HG03095 (cell line): Measurements from ENCODE around the gene BBOF1.
"Not testable (repeated sequence)": the region's sequence is repeated elsewhere in the genome, so short reads cannot be mapped to it uniquely, and the experiment has no call there.

Source experiments
- ATAC-seq: cut with Tn5 transposase; IDR thresholded peaks from one replicate; pipeline ENCODE4 v1.9.1; 2021; ENCODE audit warnings: moderate library complexity; ENCODE audit not compliant: unreplicated experiment

The BBOF1 gene, protein sequence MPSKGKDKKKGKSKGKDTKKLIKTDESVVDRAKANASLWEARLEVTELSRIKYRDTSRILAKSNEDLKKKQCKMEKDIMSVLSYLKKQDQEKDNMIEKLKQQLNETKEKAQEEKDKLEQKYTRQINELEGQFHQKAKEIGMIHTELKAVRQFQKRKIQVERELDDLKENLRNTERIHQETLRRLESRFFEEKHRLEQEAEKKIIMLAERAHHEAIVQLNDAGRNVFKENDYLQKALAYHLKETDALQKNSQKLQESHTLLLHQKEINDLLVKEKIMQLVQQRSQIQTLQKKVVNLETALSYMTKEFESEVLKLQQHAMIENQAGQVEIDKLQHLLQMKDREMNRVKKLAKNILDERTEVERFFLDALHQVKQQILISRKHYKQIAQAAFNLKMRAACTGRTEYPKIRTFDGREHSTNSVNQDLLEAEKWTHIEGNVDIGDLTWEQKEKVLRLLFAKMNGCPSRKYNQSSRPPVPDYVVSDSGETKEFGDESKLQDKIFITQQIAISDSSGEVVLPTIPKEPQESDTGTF

DNA sequence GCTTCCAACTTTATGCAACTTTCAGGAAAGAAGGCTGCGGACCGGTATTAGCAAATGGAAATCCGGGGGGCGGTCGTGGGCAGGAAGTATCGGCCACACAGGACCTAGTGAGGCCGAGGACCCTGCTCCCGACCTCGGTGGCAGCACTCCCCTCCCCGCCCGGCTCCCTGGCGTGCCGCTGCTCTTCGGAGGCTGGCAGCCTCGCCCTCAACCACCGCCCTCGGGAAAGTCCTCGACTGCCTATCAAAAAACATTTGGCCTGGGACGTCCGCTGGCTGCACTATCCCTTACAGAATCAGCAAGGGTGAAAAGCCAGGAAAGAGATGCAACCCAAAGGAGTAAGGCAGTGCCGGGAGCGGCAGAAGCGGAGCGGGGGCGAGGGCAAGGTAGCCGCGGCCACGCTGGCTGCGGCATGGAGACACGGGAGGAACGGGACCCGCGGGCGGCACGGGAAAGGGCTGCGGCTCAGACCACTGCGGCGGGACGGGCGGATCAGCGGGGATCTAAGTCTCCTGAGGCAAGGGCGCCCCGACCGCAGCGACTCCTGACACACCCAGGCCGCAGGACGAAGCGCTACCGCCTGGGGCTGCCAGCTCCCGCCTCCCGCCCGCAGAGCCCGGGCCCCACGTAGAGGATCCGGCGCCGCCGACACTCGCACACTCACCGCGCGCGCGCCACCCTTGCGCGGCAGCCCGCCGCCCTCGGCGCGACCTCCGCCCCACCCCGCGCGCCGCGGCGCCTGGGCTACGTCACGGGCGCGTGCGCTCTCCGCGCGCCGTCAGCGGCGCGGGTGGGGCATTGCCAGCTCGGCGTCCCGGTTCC lies at the start of gene BBOF1, which contains the start of gene ENTPD5:
Gene BBOF1 (plus strand): TSS at position 764 of the 822 bp plus-strand sequence. CDS start 130 bp downstream, outside the sequence.
Gene ENTPD5 (minus strand): TSS at position 703 of the 822 bp plus-strand sequence. CDS start 31,186 bp downstream, outside the sequence.
- ATAC-seq, result peak; percentile 81

DNA sequence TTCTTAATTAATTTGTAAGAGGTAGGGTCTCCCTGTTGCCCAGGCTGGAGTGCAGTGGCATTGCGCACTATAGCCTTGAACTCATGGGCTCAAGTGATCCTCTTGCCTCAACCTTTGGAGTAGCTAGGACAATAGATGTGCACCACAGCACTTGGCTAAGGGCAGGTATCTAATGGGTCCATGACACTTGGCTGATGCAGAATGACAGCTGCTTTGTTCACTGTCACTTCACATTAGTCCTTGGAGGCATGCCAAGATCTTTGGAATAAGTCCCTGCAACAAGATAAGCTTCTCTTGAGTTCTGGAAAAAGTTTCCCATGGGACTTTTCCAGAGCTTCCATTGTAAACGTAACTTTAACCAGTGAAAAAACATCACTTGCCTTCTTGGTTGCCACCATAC lies 45.7 kb upstream of the BBOF1 start:
- no peak for ATAC-seq

DNA sequence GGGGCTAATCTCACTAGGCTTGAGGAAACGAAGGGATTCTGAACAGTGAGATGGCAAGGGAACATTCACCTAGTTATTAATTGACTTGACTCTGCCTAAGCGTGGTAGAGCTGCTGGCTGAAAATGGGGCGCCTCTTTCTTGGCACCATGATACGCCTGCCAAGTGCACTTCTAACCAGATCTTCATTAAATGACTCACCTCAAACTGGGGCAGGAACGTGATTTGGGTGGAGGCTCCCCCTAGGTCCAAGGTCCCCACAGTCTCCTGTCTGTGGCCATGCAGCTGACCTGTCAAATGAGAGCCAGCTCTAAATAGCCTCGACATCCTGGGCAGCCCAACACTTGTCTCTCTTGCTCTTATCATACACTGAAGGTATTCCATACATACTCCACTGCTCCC lies 43.0 kb upstream of the BBOF1 start:
- no peak for ATAC-seq

DNA sequence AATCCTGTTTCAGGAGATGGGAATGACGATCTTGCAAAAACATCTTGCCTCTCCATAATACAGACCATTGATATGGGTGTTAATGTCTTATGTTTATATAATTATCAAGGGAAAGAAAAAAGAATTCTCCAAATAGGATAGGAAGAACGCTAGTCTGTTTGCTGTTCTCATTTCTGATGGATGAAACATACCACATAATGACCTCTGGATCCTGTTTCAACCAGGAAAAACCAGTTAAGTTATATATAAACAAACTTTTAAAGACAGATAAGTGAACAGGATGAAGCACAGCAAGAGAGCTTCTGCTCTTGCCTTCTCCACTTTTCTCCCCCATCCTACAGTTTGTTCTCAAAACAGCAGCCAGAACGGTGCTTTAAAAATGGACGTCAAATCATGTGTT lies 41.3 kb upstream of the BBOF1 start:
- no peak for ATAC-seq

DNA sequence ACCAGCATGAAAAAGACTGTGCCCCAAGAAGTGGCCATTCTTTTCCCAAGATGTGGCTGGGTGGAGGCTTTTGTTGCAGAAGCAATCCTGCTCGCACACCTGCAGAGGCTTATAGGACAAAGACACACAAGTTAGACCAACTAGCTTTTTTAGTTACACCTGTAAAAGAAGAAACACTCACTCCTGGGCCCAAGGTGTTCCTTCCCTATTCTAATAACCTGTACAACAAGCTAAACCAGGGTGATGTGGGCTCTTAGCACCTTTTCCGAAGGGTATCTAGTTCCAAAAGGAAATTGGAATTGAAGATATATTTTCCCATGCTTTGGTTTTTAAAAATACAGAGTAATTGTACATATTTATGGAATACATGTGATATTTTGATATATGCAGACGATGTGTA lies 31.1 kb upstream of the BBOF1 start:
- no peak for ATAC-seq

DNA sequence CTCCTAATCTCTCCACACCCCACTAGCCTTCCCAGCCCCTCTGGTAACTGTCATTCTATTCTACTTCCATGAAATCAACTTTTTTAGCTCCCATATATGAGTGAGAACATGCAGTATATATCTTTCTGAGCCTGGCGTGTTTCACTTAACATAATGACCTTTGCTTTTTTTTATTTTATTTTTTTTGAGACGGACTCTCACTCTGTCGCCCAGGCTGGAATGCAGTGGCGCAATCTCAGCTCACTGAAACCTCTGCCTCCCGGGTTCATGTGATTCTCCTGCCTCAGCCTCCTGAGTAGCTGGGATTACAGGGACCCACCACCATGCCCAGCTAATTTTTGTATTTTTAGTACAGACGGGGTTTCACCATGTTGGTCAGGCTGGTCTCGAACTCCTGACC lies 30.5 kb upstream of the BBOF1 start:
- ATAC-seq, result not testable (repeated sequence)

DNA sequence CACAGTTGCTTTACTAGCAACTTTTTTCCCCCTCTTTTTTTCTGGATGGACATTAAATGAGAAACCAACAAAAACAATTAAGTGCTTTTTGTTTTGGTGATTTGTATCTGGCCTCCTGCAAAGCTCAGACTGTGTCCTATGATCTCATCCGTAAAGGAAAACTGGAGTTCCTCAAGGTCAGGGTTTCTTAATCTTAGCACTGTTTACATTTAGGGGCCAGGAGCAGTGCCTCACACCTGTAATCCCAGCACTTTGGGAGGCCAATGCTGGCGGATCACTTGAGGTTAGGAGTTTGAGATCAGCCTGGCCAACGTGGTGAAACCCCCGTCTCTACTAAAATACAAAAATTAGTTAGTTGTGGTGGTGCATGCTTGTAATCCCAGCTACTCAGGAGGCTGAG lies 28.1 kb upstream of the BBOF1 start:
- no peak for ATAC-seq

DNA sequence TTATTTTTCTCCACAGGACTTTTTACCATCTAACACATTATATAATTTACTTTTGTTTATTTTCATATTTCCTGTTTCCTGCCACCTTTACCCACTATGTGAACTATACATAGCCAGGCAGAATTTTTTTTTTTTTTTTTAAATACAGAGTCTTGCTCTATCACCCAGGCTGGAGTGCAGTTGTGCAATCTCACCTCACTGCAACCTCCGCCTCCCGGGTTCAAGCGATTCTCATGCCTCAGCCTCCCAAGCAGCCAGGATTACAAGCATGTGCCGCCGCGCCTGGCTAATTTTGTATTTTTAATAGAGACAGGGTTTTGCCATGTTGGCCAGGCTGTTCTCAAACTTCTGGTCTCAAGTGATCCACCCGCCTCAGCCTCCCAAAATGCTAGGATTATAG lies 24.2 kb upstream of the BBOF1 start:
- ATAC-seq, result not testable (repeated sequence)

DNA sequence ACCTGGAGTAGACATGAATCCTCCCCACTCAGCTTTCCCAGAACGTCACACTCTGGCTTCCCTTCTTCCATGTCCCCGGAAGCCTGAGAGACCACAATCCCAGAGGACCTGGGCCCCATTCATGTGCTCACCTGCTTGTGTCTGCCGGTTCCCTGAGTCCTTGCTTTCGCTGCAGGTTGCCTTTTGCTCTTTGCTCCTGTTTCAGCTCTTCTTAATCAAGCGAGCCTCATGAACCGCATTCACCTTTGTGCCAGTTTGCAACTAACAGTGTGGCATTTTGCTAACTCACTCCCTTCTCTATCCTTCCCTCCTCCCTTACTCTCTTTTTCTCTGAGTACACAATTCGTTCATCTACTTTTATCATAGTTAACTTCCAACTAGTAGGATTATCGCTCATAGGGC lies 23.2 kb upstream of the BBOF1 start:
- ATAC-seq, result no peak

DNA sequence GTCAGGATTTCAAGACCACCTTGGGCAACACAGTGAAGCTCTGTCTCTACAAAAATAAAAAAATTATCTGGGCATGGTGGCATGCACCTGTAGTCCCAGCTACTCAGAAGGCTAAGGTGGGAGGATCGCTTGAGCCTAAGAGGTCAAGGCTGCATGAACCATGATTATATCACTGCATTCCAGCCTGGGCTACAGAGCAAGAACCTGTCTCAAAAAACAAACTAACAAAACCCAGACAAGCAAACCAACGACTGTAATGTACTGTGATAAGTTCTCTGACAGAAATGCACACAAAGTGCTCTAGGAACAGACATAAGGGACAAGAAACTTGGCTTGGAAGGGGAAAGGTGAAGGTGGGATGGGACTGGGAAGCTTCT lies 22.4 kb upstream of the BBOF1 start:
- no peak for ATAC-seq

DNA sequence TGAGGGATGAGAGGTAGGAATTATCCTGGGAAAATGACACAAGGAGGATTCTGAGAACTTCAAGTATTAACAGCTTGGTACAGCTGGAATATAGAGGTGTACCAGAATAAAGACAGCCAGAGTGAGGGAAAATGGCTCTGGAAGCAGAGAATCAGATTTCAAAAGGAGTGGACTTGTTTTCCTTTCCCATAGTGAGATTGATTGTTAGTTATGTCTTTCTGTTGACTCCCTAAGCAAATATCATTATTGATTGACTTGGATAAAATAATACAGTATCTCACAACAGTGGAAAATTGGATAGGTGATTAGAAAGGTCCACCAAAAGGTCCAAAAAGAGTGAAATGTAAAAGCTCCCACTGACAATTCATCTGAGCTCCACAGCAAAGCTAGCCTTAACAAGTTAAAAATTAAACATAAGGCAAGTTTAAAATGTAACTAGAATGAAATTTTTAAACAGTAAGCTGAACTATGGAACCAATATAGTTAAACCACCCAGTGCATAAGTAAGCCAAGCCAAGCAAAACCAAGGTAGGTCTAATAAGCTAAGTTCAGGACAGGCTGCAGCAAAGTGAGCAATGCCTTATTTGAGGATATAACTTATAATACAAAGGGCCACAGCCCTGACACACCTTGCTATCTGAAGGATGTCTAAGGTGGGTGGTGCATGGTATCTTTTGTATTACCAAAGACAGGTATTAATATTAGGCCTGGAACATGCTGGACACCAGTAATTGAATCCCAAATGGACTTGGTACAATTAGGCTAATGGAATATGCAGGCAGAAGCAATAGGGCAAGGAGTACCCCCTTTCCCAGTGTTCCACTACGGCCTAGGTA lies 21.8 kb upstream of the BBOF1 start:
- ATAC-seq, result no peak

DNA sequence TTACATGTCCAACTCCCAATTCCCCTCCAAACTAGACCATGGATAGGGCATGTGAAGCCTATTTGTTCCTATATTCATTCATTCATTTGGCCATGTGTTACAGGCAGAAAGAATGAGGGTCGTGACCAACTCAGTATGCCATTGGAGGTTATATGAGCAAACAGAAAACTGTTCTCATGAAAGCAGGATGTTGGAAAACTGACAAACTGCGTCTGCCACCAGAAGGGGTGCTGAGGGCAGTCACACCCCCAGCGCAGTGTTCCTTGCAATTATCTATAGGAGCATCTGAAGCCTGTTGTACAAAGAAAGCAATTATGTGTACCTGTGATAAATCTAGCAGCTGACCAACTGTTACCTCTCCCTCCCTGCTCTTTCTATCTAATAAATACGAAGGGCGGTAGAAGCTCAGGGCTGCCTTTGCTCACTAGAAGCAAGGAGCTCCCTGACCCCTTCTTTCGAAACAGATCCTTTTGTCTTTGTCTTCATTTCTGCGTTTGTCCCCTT lies 21.2 kb upstream of the BBOF1 start:
- no peak for ATAC-seq

DNA sequence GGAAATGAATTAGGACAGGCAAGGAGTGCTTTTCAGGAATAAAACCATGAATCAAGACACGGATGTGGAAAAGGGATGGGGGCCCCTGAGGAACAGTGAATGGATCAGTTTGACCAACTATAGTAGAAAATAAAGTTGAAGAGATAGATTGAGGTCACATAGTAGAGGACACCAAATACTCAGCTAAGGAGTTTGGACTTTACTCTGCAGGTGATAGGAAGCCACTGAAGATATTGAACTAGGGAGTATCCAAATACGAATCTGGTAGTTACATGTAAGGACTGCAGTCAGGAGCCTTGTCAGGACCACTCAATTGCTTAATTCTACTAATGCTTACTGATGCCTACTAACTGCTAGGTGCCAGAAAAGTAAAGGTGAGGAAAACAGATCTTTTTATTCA lies 20.4 kb upstream of the BBOF1 start:
- ATAC-seq, result no peak

DNA sequence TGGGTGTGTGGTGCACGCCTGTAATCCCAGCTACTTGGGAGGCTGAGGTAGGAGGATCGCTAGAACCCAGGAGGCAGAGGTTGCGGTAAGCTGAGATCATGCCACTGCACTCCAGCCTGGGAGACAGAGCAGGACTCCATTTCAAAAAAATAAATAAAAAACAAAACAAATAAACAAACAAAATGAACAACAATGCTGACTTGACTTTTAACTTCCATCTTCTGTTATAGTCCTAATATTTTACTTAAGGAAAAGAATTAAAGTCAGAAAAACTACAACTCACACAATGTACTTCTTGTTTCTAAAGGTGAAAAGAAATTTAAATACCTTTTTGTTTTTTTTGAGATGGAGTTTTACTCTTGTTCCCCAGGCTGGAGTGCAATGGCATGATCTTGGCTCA lies 13.5 kb upstream of the BBOF1 start:
- ATAC-seq, result not testable (repeated sequence)

DNA sequence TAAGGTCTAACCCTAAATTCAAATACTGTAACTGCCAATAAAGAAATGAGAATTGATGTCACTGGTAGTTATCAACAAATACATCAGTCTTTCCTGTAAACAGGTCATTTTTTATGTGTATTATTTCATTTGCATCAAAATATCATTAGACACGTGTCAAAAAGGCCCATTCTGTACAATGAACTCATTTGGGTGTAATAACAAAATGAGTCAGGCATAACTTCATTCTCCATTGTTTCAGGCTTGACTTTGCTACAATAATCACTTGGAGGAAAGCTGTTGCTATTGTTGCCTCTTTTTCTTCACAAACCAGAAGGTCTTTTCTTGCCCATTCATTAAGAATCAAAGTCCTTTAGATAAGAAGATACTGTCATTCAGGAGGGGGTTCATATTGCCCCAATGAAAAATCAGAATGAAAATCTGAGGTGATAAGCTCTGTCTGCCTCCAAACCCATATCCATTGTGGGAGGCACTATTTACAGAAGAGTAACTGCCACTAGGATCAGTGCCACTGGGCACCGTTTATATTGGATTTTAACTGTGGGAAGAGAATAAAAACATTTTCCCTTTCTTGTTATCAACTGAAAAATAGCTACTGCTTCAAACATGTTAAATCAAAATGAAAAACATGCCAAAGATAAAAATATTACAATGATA lies 10.2 kb upstream of the BBOF1 start:
- ATAC-seq, result no peak

DNA sequence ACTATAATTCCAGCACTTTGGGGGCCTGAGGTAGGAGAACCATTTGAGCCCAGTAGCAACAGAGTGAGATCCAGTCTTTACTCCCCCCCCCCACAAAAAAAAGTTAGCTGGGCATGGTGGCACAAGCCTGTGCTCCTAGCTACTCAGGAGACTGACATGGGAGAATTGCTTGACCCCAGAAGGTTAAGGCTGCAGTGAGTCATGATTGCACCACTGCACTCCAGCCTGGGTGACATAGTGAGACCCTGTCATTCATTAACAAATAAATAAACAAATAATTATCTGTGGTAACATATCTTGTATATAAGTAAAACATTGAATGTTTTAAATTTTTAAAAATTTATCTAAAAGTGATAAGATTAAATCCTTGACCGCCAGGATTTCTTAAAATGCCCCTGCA lies 4.8 kb upstream of the BBOF1 start:
- ATAC-seq, result no peak

DNA sequence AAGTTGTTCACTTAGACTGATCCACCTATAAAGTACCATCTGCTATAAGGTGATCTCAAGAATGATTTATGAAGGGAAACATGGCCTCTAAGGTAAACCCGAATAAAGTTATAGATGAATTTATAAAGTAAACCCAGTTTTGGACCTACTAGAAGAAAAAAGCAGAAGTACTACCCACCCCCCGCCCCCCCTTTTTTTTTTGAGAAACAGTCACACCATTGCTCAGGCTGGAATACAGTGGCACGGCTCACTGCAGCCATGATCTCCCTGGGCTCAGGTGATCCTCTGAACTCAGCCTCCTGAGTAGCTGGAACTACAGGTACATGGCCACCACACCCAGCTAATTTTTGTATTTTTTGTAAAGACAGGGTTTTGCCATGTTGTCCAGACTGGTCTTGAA lies 4.0 kb upstream of the BBOF1 start:
- ATAC-seq, result no peak

DNA sequence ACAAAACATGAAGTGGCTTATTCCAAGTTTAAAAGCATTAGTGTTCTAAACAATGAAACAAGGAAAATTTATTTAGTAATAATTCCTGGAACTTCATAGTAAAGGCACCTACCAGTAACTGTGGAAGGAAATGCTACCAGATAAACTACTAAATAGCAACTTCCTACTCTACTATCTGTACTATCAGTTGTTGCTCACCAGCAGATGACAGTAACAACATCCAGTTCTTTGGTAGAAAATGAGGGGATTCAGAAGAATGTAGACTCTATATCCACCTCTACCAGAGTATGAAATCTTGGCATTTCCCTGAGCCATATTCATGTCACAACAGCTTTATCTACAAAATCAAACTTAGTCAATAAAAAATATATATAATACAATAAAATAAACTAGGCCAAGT lies 3.2 kb upstream of the BBOF1 start:
- no peak for ATAC-seq

DNA sequence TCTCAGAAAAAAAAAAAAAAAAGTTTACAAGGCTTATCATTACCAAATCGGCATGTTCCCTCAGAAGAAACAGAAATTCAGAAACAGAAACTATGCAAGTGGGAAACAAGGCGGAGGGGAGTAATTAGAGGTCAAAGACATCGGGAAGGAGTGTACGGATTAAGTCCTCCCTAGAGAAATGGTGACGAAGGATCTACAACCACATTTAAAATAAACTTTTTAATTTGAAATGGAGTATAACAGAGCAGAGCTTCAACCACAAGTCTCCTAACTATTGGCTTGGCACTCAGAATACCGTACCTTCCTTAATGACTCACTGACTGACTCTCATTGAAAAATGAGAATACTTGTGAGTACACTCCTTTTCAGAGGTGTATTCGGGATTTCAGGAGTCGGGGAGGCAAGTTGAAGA lies 969 bp upstream of the BBOF1 start:
- ATAC-seq, result peak; percentile 17
